Skeletal muscle satellite cell (primary cell): ENCODE results near the gene ASB6.

Experiments used
- H3K27me3 ChIP-seq: 2 replicates; pipeline ENCODE4 v1.7.0; 2013; ENCODE audit warnings: low read length; ENCODE audit not compliant: control insufficient read depth, insufficient read depth
- H3K36me3 ChIP-seq: 2 replicates; pipeline ENCODE4 v1.7.0; 2013; ENCODE audit warnings: mild to moderate bottlenecking, control low read depth, low read length; ENCODE audit not compliant: insufficient read depth
- H3K4me1 ChIP-seq: 2 replicates; pipeline ENCODE4 v1.7.0; 2013; ENCODE audit warnings: low read length; ENCODE audit not compliant: control insufficient read depth, insufficient read depth
- H3K4me2 ChIP-seq: 2 replicates; pipeline ENCODE4 v1.7.0; 2013; ENCODE audit warnings: mild to moderate bottlenecking, low read length
- H3K4me3 ChIP-seq: 2 replicates; pipeline ENCODE4 v1.7.0; 2013; ENCODE audit warnings: low read length
- H3K9ac ChIP-seq: 2 replicates; pipeline ENCODE4 v1.7.0; 2013; ENCODE audit warnings: mild to moderate bottlenecking, low read depth, low read length, moderate library complexity
- H3K9me3 ChIP-seq: replicated peaks from 2 replicates; pipeline ENCODE4 v1.7.0; 2013; ENCODE audit warnings: mild to moderate bottlenecking, control low read depth, low read length

Gene ASB6

DNA sequence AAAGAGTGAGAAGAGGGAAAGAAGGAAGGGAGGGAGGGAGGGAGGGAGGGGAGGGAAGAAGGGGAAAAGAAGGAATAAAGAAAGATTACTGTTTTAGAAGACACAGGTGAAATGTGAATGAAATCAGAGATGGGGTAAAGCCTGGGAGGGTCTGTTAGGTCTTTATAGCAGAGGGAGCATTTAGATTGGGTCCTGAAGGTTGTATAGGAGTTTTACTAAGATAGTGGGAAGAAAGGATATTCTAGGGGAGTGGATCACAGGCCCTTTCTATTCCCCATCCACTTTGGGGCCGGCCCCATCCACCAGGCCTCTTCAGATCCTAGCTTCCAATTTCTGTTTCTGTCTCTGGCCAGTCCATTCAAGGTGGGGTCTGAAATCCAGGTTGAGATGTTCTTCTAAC is 56.6 kb downstream of the ASB6 start:
- Histone ChIP-seq H3K27me3 (no peaks in the 10 kb centered on the region), H3K4me2 (no peak overlapping the region), H3K36me3 (no peaks in the 10 kb centered on the region), H3K9ac (no peak overlapping the region), H3K9me3 (no peaks in the 10 kb centered on the region), H3K4me1 (peaks cover 7% of the 10 kb centered on the region), H3K4me3 (no peak overlapping the region)
